ENCODE results near the gene CLIC2.

DNA sequence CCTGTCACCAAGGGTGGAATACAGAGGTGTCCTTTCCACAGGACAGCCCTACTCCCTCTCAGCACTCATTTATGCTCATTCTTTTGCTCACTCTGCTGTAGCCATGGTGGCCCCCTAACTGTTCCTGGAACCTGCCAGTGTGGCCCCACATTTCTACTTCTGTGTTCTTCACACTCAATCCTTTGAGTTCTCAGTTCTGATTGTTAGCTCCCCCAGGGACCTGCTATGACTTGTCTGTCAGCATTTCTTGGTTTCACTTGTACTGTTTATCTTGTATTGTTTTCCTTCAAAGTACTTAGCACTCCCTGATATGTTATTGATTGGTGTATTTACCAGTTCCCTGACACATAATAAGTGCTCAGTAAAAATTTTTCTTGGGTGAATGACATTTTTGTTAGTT is 103.3 kb downstream of the CLIC2 start:
- TF ChIP-seq, protein P1, sequence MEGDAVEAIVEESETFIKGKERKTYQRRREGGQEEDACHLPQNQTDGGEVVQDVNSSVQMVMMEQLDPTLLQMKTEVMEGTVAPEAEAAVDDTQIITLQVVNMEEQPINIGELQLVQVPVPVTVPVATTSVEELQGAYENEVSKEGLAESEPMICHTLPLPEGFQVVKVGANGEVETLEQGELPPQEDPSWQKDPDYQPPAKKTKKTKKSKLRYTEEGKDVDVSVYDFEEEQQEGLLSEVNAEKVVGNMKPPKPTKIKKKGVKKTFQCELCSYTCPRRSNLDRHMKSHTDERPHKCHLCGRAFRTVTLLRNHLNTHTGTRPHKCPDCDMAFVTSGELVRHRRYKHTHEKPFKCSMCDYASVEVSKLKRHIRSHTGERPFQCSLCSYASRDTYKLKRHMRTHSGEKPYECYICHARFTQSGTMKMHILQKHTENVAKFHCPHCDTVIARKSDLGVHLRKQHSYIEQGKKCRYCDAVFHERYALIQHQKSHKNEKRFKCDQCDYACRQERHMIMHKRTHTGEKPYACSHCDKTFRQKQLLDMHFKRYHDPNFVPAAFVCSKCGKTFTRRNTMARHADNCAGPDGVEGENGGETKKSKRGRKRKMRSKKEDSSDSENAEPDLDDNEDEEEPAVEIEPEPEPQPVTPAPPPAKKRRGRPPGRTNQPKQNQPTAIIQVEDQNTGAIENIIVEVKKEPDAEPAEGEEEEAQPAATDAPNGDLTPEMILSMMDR (IDR thresholded peaks at IDR 0.05) = no peak
- TF ChIP-seq POLR2A (IDR thresholded peaks at IDR 0.05) = no peak

All from uterus (tissue), 2 donors.